ENCODE results near the gene SLC38A4.
"Not testable (repeated sequence)": the region's sequence is repeated elsewhere in the genome, so short reads cannot be mapped to it uniquely, and the experiment has no call there.

- TF ChIP-seq SUZ12 (IDR thresholded peaks at IDR 0.05; ENCODE audit: extremely low read depth, insufficient read depth, insufficient read length); YY1 (IDR thresholded peaks at IDR 0.05; ENCODE audit: insufficient read depth, insufficient read length); ZNF274 (IDR thresholded peaks at IDR 0.05; ENCODE audit: low read depth, low read length): not testable (repeated sequence)
Measured at GRCh38 chr12:46854188-46854587, 28.4 kb upstream of the SLC38A4 start.

Data from NT2/D1 (cell line).